CD4-positive, alpha-beta T cell (primary cell): ENCODE data around the gene SPTBN4. TPM values are rescaled to one million over a fixed set of nuclear protein-coding genes. Genes with fewer than 3 reads are reported as not detected.
"Not testable (repeated sequence)": the region's sequence is repeated elsewhere in the genome, so short reads cannot be mapped to it uniquely, and the experiment has no call there.

Experiments used
- ATAC-seq: fragments of 200-7000 bp; cut with Tn5 transposase; one replicate; pipeline ENCODE4 v1.10.0; 2022; ENCODE audit warnings: mild to moderate bottlenecking; ENCODE audit not compliant: poor library complexity
- CTCF ChIA-PET: fragments of 350-600 bp; sonication (Branson Sonifier 250); formaldehyde crosslinking; loops from one replicate; lab custom pipeline; 2021; ENCODE audit warnings: antibody characterized with exemption, inconsistent platforms; lab: Charles Lee
- POLR2A ChIA-PET: fragments of 350-600 bp; sonication (Branson Sonifier 250); formaldehyde crosslinking; loops from one replicate; lab custom pipeline; 2021; ENCODE audit warnings: antibody characterized with exemption, inconsistent platforms; lab: Charles Lee
- DNase-seq, 14 experiments: peaks; one replicate each; pipeline ENCODE4 v3.0.0-alpha.2; 2013 to 2020; ENCODE audit warnings: mixed read lengths in 2 of 14
- H3K27ac ChIP-seq, 2 donors: one replicate each; pipeline versions ENCODE4 v1.5.1 to v1.7.0; 2013; ENCODE audit warnings: low read length in 2 of 2, low read depth in 1 of 2, mild to moderate bottlenecking in 1 of 2
- H3K27me3 ChIP-seq, 2 experiments: 1 replicate in 1 of 2; 2 replicates in 1 of 2; pipeline versions ENCODE4 v1.6.1 to v1.7.0; 2013; ENCODE audit warnings: low read length in 2 of 2, control low read depth in 1 of 2, mild to moderate bottlenecking in 1 of 2, moderate library complexity in 1 of 2; ENCODE audit not compliant: insufficient read depth in 2 of 2, control insufficient read depth in 1 of 2
- H3K36me3 ChIP-seq: one replicate; pipeline ENCODE4 v1.6.1; 2013; ENCODE audit warnings: low read length, control low read depth; ENCODE audit not compliant: insufficient read depth
- H3K4me1 ChIP-seq: one replicate; pipeline ENCODE4 v1.6.1; 2013; ENCODE audit warnings: low read length, control low read depth; ENCODE audit not compliant: insufficient read depth
- H3K4me3 ChIP-seq: one replicate; pipeline ENCODE4 v1.5.1; 2013; ENCODE audit warnings: mild to moderate bottlenecking, low read length, moderate library complexity
- H3K9me3 ChIP-seq, 2 experiments: 1 replicate in 1 of 2; 2 replicates in 1 of 2; pipeline versions ENCODE4 v1.6.1 to v1.7.0; 2013; ENCODE audit warnings: low read length in 2 of 2, mild to moderate bottlenecking in 2 of 2, control low read depth in 1 of 2, moderate library complexity in 1 of 2; ENCODE audit not compliant: control insufficient read depth in 1 of 2, insufficient read depth in 1 of 2
- H3K27ac Mint-ChIP-seq: one replicate; pipeline ENCODE4 v1.8.0; 2020; ENCODE audit warnings: mixed read lengths
- H3K27me3 Mint-ChIP-seq: one replicate; pipeline ENCODE4 v1.8.0; 2021; ENCODE audit warnings: mixed read lengths
- H3K36me3 Mint-ChIP-seq: one replicate; pipeline ENCODE4 v1.8.0; 2021; ENCODE audit warnings: low read depth, mixed read lengths
- H3K4me1 Mint-ChIP-seq: one replicate; pipeline ENCODE4 v1.8.0; 2021; ENCODE audit warnings: low read depth, mixed read lengths
- H3K4me3 Mint-ChIP-seq: one replicate; pipeline ENCODE4 v1.8.0; 2020; ENCODE audit warnings: mild to moderate bottlenecking, mixed read lengths
- H3K9me3 Mint-ChIP-seq: one replicate; pipeline ENCODE4 v1.8.0; 2020; ENCODE audit warnings: mixed read lengths
- intact Hi-C, 2 experiments: fragments of 100-400 bp; cut with DNase I in 1 of 2; cut with micrococcal nuclease in 1 of 2; formaldehyde crosslinking; loops; one replicate each; pipeline versions ENCODE4 v1.15.1 to v1.9.0; 2023 to 2025; cut with DNase I, micrococcal nuclease
- total RNA-seq, 174 experiments: library from RNA in 2 of 174; stranded (reverse) in 2 of 174; gene quantifications; one replicate each; pipeline ENCODE4 v1.2.3 and lab custom pipeline; 2021 to 2026
- TF ChIP-seq, protein P1 (sequence below): fragments of 200-600 bp; IDR thresholded peaks from one replicate; pipeline ENCODE4 v1.8.0; 2022; ENCODE audit warnings: antibody characterized with exemption, mild to moderate bottlenecking

Gene SPTBN4
- total RNA-seq, 2 experiments from 2014 or later, result 0.59 to 0.88 TPM

DNA sequence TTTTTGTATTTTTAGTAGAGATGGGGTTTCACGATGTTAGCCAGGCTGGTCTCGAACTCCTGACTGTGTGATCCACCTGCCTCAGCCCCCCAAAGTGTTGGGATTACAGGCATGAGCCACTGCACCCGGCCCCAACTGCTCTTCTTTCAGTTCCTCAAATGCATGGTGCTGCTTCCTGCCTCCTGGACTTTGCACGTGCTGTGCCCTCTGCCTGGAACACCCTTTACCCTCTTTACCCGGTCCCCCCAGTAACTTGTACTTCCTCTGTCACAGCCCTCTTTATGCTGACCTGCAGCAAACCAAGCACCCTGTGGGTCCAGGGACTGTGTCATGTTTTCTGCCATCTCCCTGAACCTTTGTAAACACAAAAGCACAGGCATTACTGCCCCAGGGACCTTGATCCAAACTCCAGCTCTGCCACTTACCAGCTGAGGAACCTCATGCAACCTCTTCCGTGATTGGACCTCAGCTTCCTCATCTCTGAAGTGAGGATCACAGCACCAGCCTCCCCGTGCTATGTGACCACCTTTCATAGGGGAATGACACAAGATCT is 5.1 kb upstream of the SPTBN4 start:
- no peaks in the 10 kb centered on the region for H3K36me3 ChIP-seq
- H3K9me3 ChIP-seq, result no peaks in the 10 kb centered on the region
- Mint-ChIP-seq H3K27me3 (peaks cover 8% of the 10 kb centered on the region), H3K27ac (no peak overlapping the region), H3K4me3 (no peak overlapping the region), H3K4me1 (peaks cover 29% of the 10 kb centered on the region), H3K36me3 (no peaks in the 10 kb centered on the region), H3K9me3 (no peaks in the 10 kb centered on the region)
- no peaks in the 10 kb centered on the region for H3K27me3 ChIP-seq
- TF ChIP-seq, protein P1, sequence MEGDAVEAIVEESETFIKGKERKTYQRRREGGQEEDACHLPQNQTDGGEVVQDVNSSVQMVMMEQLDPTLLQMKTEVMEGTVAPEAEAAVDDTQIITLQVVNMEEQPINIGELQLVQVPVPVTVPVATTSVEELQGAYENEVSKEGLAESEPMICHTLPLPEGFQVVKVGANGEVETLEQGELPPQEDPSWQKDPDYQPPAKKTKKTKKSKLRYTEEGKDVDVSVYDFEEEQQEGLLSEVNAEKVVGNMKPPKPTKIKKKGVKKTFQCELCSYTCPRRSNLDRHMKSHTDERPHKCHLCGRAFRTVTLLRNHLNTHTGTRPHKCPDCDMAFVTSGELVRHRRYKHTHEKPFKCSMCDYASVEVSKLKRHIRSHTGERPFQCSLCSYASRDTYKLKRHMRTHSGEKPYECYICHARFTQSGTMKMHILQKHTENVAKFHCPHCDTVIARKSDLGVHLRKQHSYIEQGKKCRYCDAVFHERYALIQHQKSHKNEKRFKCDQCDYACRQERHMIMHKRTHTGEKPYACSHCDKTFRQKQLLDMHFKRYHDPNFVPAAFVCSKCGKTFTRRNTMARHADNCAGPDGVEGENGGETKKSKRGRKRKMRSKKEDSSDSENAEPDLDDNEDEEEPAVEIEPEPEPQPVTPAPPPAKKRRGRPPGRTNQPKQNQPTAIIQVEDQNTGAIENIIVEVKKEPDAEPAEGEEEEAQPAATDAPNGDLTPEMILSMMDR, result no peak
- peaks cover 27% of the 10 kb centered on the region for H3K4me1 ChIP-seq
- H3K27ac ChIP-seq, result no peak overlapping the region
- intact Hi-C loops, result loop anchor here (10.0 kb wide), 2 partner anchors 57 to 293 kb away; partner anchors contain the start of genes ACTMAP (in 1 of the 2) and SNRPA (in 1 of the 2)
- H3K4me3 ChIP-seq, result no peak overlapping the region
- ChIA-PET CTCF (interaction anchor here (0.7 to 0.9 kb wide), 2 partner anchors 86 to 173 kb away, joined by 3 read pairs; no protein-coding TSS in a partner anchor), POLR2A (interaction anchor here (0.7 kb wide), 1 partner anchor 18 kb away, joined by 3 read pairs; the partner anchor contains the start of gene SERTAD3)
- peak in 2 of 14 experiments; percentile 35 to 42 for DNase-seq
- no peak for ATAC-seq

- peaks cover 35% of the 10 kb centered on the region for H3K4me1 ChIP-seq
Observed at GRCh38 chr19:40463587-40464037, 3.2 kb upstream of the SPTBN4 start.

DNA sequence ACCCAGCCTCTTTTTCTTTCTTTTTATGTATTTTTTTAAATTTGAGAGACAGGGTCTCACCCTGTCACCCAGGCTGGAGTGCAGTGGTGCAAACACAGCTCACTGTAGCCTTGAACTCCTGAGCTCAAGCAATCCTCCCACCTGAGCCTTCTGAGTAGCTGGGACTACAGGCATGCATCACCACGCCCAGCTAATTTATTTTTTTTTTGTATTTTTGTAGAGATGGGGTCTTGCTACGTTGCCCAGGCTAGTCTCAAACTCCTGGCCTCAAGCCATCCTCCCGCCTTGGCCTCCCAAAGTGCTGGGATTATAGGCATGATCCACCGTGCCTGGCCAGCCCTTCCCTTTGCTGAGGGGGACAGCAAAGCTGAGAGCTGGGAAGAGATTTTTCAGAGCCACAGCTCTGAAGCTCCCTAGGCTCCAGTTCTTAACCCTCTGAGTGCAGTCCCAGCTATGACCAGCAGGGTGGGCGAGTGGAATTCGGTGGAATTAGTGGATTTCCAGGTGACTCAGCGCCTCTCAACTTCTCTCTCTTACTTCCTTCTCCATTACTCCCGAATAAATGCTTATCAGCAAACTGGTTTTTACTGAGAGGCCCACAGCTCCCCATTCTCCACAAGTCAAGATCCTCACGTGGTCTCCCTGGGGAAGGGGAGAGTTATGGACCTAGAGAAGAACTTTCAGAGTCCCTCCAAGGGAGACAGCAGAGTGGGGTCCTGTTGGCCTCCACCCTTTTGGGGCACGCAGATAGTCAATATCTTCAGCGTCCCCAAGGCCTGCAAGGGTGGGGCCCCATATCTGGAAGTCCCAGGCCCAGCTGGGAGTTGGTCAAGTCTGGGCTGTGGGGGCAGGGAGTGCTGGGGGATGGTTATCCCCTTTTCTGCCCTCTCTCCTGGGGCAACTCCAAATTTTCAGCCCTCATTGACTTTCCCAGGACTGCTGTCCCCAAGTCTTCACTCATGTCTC is 2.5 kb upstream of the SPTBN4 start:
- ChIA-PET POLR2A (interaction anchor here (0.6 to 3.3 kb wide), 14 partner anchors 16 to 984 kb away, joined by 3 to 42 read pairs (median 4); partner anchors contain the start of genes EGLN2, SERTAD1, SERTAD3 and TIMM50), CTCF (interaction anchor here (0.6 to 3.2 kb wide), 12 partner anchors 19 to 313 kb away, joined by 3 to 20 read pairs (median 5); partner anchors contain the start of gene SERTAD1)
- H3K27me3 ChIP-seq, result peaks cover 0 to 16% of the 10 kb centered on the region in 2 experiments
- Mint-ChIP-seq H3K4me3 (peak overlapping the region; percentile 60), H3K27ac (peak overlapping the region; percentile 87), H3K4me1 (peaks cover 30% of the 10 kb centered on the region), H3K9me3 (no peaks in the 10 kb centered on the region), H3K27me3 (peaks cover 25% of the 10 kb centered on the region), H3K36me3 (no peaks in the 10 kb centered on the region)
- intact Hi-C loops, result loop anchor here (1.0 to 10.0 kb wide), 8 partner anchors 20 to 798 kb away; partner anchors contain the start of genes LTBP4 (in 2 of the 2), ACTMAP (in 1 of the 2), C19orf47 (in 1 of the 2) and PLD3 (in 1 of the 2)
- H3K4me3 ChIP-seq, result no peak overlapping the region
- ATAC-seq (no peak), DNase-seq (peak; percentile 46 to 84 (median 66))
- TF ChIP-seq, protein P1, result peak; percentile 77
- no peak overlapping the region for H3K27ac ChIP-seq
- peaks cover 35% of the 10 kb centered on the region for H3K4me1 ChIP-seq
- no peaks in the 10 kb centered on the region for H3K9me3 ChIP-seq
- H3K36me3 ChIP-seq, result no peaks in the 10 kb centered on the region

More at GRCh38 chr19:40463587-40464037, 3.2 kb upstream of the SPTBN4 start:
- H3K36me3 Mint-ChIP-seq, H3K4me3 ChIP-seq, H3K9me3 ChIP-seq, ATAC-seq, H3K36me3 ChIP-seq, DNase-seq, H3K27ac Mint-ChIP-seq, H3K9me3 Mint-ChIP-seq, H3K27ac ChIP-seq, H3K4me3 Mint-ChIP-seq: not testable (repeated sequence)
- H3K27me3 ChIP-seq, result peaks cover 0 to 11% of the 10 kb centered on the region in 2 experiments
- peaks cover 30% of the 10 kb centered on the region for H3K4me1 Mint-ChIP-seq
- intact Hi-C loops, result loop anchor here (1.0 to 10.0 kb wide), 5 partner anchors 17 to 799 kb away; partner anchors contain the start of genes ACTMAP (in 1 of the 2) and SNRPA (in 1 of the 2)
- POLR2A ChIA-PET, result interaction anchor here (0.6 to 3.3 kb wide), 8 partner anchors 15 to 373 kb away, joined by 3 to 42 read pairs (median 4); partner anchors contain the start of genes SERTAD1, SERTAD3 and ZNF780A
- peaks cover 18% of the 10 kb centered on the region for H3K27me3 Mint-ChIP-seq
- CTCF ChIA-PET, result interaction anchor here (0.6 to 3.2 kb wide), 11 partner anchors 37 to 312 kb away, joined by 3 to 20 read pairs (median 4); partner anchors contain the start of gene SERTAD1
